ENCODE data around the gene PCYOX1L.
"Not testable (repeated sequence)": the region's sequence is repeated elsewhere in the genome, so short reads cannot be mapped to it uniquely, and the experiment has no call there.

PCYOX1L gene

DNA sequence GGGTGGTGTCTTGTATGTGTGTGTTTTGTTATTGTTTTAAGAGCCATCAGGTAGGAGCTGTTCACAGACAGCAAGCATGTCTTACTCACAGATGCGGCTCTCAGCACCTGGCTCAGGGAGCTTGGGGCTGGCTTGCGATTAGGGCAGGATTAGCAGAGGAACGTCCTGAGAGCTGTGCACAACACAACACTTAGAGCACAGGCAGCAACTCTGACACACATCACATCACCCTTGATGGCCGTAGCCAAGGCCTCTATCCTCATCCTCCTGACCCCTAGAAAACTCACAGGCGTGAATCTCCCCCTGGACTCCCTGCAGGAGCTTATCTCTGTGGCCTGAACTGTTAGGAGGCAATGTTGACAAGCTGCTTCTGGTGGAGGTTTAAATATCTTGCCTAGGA lies 28.3 kb downstream of the PCYOX1L start:
- no peak overlapping the region for H3K27ac ChIP-seq (ENCODE audit: low read length)
- 0 out of 2 replicates have a peak, but pooled peaks cover 1% of the 10 kb centered on the region for H3K4me1 ChIP-seq (ENCODE audit: control insufficient read depth, insufficient read depth, low read length)

DNA sequence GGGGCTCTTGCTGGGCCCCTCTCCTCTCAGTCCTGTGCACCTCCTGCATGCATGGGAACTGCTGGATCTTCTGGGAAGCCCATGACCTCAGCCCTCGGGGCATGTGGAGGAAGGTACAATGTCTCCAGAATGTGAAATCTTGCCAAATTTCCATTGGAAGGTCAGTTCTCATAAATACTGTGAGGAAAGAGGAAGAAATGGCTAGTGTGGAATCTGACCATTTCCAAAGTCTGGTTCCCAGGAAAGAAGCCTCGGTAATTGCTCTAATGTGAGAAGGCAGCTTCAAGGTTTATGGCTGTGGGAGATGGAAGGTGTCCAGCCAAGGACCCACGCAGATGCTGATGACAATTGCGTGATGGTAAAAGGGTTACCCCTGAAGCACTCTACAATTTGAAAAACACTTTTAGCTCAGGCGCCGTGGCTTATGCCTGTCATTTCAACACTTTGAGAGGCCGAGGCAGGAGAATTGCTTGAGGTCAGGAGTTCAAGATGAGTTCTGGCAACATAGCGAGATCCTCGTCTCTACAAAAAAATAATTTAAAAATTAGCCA lies 29.3 kb downstream of the PCYOX1L start:
- H3K4me1 ChIP-seq (ENCODE audit: control insufficient read depth, insufficient read depth, low read length), result no peaks in the 10 kb centered on the region
- H3K9me3 ChIP-seq (ENCODE audit: control insufficient read depth, insufficient read depth, low read length), result peaks cover 1% of the 10 kb centered on the region; the same call in 1 of the 2 replicates
- no peaks in the 10 kb centered on the region for H3K27me3 ChIP-seq (ENCODE audit: control insufficient read depth, insufficient read depth, low read length)
- H3K4me3 ChIP-seq (ENCODE audit: low read length), result no peak overlapping the region
- no peak for DNase-seq (ENCODE audit: low read depth, low spot score)
- no peaks in the 10 kb centered on the region for H3K36me3 ChIP-seq (ENCODE audit: control insufficient read depth, insufficient read depth, low read length)
- H3K27ac ChIP-seq (ENCODE audit: low read length), result no peak overlapping the region
- WGBS (ENCODE audit: insufficient coverage, insufficient read length), result no CpG with 5 or more reads among the region's 9 CpGs

More for the DNA sequence above, 28.3 kb downstream of the PCYOX1L start:
- no peaks in the 10 kb centered on the region for H3K36me3 ChIP-seq (ENCODE audit: control insufficient read depth, insufficient read depth, low read length)
- no peaks in the 10 kb centered on the region for H3K27me3 ChIP-seq (ENCODE audit: control insufficient read depth, insufficient read depth, low read length)
- no peak for DNase-seq (ENCODE audit: low read depth, low spot score)
- no CpG with 5 or more reads among the region's 5 CpGs for WGBS (ENCODE audit: insufficient coverage, insufficient read length)
- H3K9me3 ChIP-seq (ENCODE audit: control insufficient read depth, insufficient read depth, low read length), result peaks cover 1% of the 10 kb centered on the region; the same call in 1 of the 2 replicates
- no peak overlapping the region for H3K4me3 ChIP-seq (ENCODE audit: low read length)

DNA sequence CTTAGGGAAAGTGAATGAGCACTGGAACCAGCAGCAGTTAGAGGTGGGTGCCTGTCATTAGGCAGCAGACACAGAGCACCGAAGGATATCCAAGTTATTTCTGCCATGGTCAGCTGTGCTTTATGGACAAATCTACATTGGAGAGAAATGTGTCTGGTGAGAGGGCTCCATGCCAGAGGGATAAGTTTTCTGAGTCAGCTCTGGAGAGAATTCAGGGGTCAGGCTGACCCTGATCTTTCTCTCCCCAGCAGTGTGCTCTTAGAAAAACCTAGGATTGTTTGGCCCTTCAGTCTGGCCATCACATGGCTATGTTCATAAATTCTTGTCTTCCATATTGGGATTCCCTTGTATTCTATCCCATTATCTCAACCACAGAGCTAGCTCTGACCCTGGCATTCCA lies 30.1 kb downstream of the PCYOX1L start:
- no peak overlapping the region for H3K27ac ChIP-seq (ENCODE audit: low read length)
- no peak for DNase-seq (ENCODE audit: low read depth, low spot score)
- WGBS (ENCODE audit: insufficient coverage, insufficient read length), result no CpG with 5 or more reads among the region's 1 CpG
- H3K4me3 ChIP-seq (ENCODE audit: low read length), result no peak overlapping the region
- no peaks in the 10 kb centered on the region for H3K36me3 ChIP-seq (ENCODE audit: control insufficient read depth, insufficient read depth, low read length)
- no peaks in the 10 kb centered on the region for H3K27me3 ChIP-seq (ENCODE audit: control insufficient read depth, insufficient read depth, low read length)
- peaks cover 1% of the 10 kb centered on the region; the same call in 1 of the 2 replicates for H3K9me3 ChIP-seq (ENCODE audit: control insufficient read depth, insufficient read depth, low read length)
- H3K4me1 ChIP-seq (ENCODE audit: control insufficient read depth, insufficient read depth, low read length), result no peaks in the 10 kb centered on the region

DNA sequence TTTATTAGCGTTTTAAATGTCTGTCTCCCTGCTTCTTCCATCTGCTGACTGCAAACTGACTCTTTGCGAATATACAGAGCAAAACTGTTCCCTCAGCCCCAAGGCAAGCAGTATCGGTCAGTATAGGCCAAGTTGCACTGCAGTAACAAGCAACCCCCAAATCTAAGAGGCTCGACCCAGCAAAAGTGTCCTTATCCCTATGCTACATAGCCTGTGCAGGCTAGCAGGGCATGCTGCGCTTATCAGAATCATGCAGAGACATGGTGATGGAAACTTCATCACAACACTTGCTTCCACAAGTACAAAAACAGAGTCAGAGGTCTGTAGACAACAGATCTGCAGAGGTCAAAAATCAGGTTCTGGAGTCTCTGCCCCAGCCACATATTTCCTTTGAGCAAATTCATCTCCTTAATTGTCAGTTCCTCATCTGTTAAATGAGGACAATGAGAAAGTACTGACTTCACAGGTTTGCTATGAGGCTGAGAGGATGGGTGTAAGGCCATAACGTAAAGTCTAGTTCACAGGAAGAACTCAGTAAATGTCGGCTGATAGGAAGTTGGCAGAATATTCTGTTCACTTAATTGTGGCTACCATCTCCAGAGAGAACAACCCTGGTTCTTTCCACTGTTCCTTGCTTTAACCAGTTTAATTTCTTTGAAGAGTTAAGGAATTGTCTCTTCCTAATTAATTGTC lies 30.8 kb downstream of the PCYOX1L start:
- no CpG with 5 or more reads among the region's 7 CpGs for WGBS (ENCODE audit: insufficient coverage, insufficient read length)
- Histone ChIP-seq H3K4me1 (ENCODE audit: control insufficient read depth, insufficient read depth, low read length) (no peaks in the 10 kb centered on the region), H3K27me3 (ENCODE audit: control insufficient read depth, insufficient read depth, low read length) (no peaks in the 10 kb centered on the region), H3K36me3 (ENCODE audit: control insufficient read depth, insufficient read depth, low read length) (no peaks in the 10 kb centered on the region), H3K27ac (ENCODE audit: low read length) (no peak overlapping the region), H3K9me3 (ENCODE audit: control insufficient read depth, insufficient read depth, low read length) (peaks cover 1% of the 10 kb centered on the region; the same call in 1 of the 2 replicates), H3K4me3 (ENCODE audit: low read length) (no peak overlapping the region)
- DNase-seq (ENCODE audit: low read depth, low spot score), result no peak

DNA sequence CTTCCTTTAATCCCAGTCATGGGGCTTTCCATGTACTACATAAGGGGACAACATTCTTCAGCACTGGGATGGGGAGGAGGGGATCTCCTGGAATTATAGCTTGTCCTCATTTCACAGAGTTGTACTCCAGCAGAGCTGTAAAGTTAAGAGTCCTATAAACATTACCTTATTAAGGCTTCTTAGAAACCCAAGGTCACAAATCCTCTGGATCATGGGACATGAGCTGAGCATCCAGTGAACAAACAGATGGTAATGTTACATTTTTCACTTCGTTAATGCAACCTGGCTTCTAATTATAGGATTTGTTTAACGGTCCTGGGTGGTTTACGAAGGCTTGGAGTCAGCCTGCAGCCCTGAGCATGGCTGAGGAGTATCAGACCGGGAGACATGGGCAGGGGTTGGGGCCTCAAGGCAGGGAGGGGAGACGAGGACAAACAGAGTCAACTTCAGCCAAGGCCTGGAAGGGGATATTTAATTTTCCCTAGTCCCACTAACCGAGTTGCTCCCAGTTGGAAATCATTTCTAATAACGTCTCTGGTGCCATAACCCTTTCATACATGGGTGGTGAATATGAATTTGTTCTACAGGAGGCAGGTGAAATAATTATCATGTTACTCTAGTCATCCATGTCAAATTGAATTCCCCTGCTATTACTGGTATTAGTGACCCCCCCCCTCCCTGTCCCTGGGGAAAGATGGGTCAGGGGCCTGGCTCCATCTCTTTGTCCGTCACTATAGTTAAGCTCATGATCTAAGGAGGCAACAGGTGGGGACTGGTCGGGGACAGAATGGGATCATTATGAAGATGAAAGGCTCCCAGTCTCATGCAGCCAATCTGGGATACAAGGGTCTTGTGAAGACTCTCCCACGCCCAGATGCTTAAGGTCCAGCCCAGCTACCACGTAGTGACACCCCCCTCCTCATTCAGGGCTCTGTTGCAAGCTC lies 32.0 kb downstream of the PCYOX1L start:
- H3K9me3 ChIP-seq (ENCODE audit: control insufficient read depth, insufficient read depth, low read length), result peaks cover 1% of the 10 kb centered on the region; the same call in 1 of the 2 replicates
- H3K4me1 ChIP-seq (ENCODE audit: control insufficient read depth, insufficient read depth, low read length), result no peaks in the 10 kb centered on the region
- WGBS (ENCODE audit: insufficient coverage, insufficient read length), result no CpG with 5 or more reads among the region's 11 CpGs
- no peak overlapping the region for H3K4me3 ChIP-seq (ENCODE audit: low read length)
- no peaks in the 10 kb centered on the region for H3K36me3 ChIP-seq (ENCODE audit: control insufficient read depth, insufficient read depth, low read length)
- no peak for DNase-seq (ENCODE audit: low read depth, low spot score)
- no peak overlapping the region for H3K27ac ChIP-seq (ENCODE audit: low read length)
- no peaks in the 10 kb centered on the region for H3K27me3 ChIP-seq (ENCODE audit: control insufficient read depth, insufficient read depth, low read length)

DNA sequence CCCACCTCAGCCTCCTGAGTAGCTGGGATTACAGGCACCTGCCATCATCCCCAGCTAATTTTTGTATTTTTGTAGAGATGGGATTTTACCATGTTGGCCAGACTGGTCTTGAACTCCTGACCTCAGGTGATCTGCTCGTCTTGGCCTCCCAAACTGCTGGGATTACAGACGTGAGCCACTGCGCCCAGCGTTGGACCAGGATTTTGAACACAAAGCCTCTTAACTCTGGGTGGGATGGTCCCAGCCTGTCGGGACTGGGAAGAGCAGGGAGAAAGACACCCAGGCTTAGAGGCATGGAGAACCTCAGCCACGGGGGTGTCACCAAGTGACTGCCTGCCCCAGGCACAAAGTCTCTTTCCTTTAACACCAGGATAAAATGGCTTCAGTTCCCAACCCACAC lies 33.2 kb downstream of the PCYOX1L start:
- H3K4me3 ChIP-seq (ENCODE audit: low read length); H3K27me3 ChIP-seq (ENCODE audit: control insufficient read depth, insufficient read depth, low read length); H3K4me1 ChIP-seq (ENCODE audit: control insufficient read depth, insufficient read depth, low read length); DNase-seq (ENCODE audit: low read depth, low spot score); H3K9me3 ChIP-seq (ENCODE audit: control insufficient read depth, insufficient read depth, low read length); H3K27ac ChIP-seq (ENCODE audit: low read length); H3K36me3 ChIP-seq (ENCODE audit: control insufficient read depth, insufficient read depth, low read length): not testable (repeated sequence)
- WGBS (ENCODE audit: insufficient coverage, insufficient read length), result no CpG with 5 or more reads among the region's 6 CpGs

DNA sequence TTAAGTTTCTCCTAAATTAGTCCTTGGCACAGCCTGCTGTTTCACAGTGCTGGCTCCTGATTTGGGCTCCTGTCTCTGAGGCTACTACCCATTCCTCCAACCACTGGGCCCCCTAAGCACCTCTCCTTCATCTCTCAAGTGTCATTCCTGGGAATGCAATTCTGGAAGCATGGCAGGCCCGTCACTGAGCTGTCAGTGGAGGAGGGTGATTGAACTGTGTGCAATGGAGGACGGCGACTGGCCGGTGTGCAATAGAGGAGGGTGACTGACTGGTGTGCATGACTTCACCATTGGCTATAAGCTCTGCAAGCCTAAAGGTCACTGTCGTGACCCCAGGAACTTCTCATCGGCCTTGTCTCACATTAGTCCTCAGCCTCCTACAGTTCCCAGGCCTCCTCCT lies 33.7 kb downstream of the PCYOX1L start:
- DNase-seq (ENCODE audit: low read depth, low spot score), result no peak
- Histone ChIP-seq H3K27me3 (ENCODE audit: control insufficient read depth, insufficient read depth, low read length) (no peaks in the 10 kb centered on the region), H3K9me3 (ENCODE audit: control insufficient read depth, insufficient read depth, low read length) (no peaks in the 10 kb centered on the region), H3K36me3 (ENCODE audit: control insufficient read depth, insufficient read depth, low read length) (no peaks in the 10 kb centered on the region), H3K4me3 (ENCODE audit: low read length) (no peak overlapping the region), H3K4me1 (ENCODE audit: control insufficient read depth, insufficient read depth, low read length) (no peaks in the 10 kb centered on the region), H3K27ac (ENCODE audit: low read length) (no peak overlapping the region)
- no CpG with 5 or more reads among the region's 6 CpGs for WGBS (ENCODE audit: insufficient coverage, insufficient read length)

DNA sequence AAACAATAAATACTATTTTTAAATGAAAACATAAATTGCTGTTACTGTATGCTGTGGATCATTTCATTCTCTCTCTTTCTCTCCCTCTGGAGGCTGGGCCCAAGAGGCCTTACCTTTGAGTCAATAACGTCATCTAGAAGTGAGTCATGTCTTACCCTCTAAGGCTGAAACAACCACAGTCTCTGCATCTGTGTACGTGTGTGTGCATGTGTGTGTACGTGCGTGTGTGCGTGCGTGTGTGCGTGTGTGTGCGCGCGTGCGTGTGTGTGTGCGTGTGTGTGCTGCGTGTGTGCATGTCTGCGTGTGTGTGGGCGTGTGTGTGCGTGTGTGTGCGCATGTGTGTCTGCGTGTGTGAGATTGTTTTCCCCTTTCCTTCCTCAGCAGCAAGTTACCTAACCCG lies 34.9 kb downstream of the PCYOX1L start:
- Histone ChIP-seq H3K27me3 (ENCODE audit: control insufficient read depth, insufficient read depth, low read length) (no peaks in the 10 kb centered on the region), H3K27ac (ENCODE audit: low read length) (no peak overlapping the region), H3K36me3 (ENCODE audit: control insufficient read depth, insufficient read depth, low read length) (no peaks in the 10 kb centered on the region), H3K4me1 (ENCODE audit: control insufficient read depth, insufficient read depth, low read length) (no peaks in the 10 kb centered on the region), H3K9me3 (ENCODE audit: control insufficient read depth, insufficient read depth, low read length) (no peaks in the 10 kb centered on the region), H3K4me3 (ENCODE audit: low read length) (no peak overlapping the region)
- WGBS (ENCODE audit: insufficient coverage, insufficient read length), result no CpG with 5 or more reads among the region's 19 CpGs
- no peak for DNase-seq (ENCODE audit: low read depth, low spot score)

DNA sequence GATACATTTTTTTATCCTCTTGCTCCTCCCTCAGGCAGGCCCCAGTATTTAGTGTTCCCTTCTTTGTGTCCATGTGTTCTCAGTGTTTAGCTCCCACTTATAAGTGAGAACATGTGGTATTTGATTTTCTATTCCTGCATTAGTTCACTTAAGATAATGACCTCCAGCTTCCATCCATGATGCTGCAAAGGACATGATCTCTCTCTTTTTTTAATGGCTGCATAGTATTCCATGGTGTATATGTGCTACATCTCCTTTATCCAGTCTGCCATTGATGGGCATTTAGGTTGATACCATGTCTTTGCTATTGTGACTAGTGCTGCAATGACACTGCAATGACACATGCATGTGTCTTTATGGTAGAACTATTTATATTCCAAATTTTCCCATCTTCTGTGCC lies 37.1 kb downstream of the PCYOX1L start:
- not testable (repeated sequence) for H3K9me3 ChIP-seq (ENCODE audit: control insufficient read depth, insufficient read depth, low read length); H3K4me3 ChIP-seq (ENCODE audit: low read length); H3K27ac ChIP-seq (ENCODE audit: low read length); DNase-seq (ENCODE audit: low read depth, low spot score); H3K4me1 ChIP-seq (ENCODE audit: control insufficient read depth, insufficient read depth, low read length); H3K36me3 ChIP-seq (ENCODE audit: control insufficient read depth, insufficient read depth, low read length); H3K27me3 ChIP-seq (ENCODE audit: control insufficient read depth, insufficient read depth, low read length)

DNA sequence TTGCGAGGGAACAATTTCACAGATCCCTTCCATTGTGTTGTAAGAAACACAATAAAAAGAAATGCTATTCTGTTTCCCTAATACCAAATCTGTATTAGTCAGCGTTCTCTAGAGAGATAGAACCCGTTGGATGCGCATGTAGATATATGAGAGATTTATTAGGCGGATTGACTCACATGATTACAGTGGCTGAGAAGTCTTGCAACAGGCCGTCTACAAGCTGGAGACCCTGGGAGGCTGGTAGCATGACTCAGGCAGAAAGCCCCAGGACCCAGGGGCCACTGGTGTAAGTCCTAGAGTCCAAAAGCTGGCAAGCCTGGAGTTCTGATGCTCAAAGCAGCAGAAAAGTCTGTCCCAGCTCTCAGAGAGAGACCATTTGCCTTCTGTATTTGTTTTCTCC lies 39.7 kb downstream of the PCYOX1L start:
- no peak overlapping the region for H3K4me3 ChIP-seq (ENCODE audit: low read length)
- no peaks in the 10 kb centered on the region for H3K27me3 ChIP-seq (ENCODE audit: control insufficient read depth, insufficient read depth, low read length)
- H3K36me3 ChIP-seq (ENCODE audit: control insufficient read depth, insufficient read depth, low read length), result no peaks in the 10 kb centered on the region
- no peak for DNase-seq (ENCODE audit: low read depth, low spot score)
- no peaks in the 10 kb centered on the region for H3K9me3 ChIP-seq (ENCODE audit: control insufficient read depth, insufficient read depth, low read length)
- no CpG with 5 or more reads among the region's 6 CpGs for WGBS (ENCODE audit: insufficient coverage, insufficient read length)
- H3K27ac ChIP-seq (ENCODE audit: low read length), result no peak overlapping the region
- H3K4me1 ChIP-seq (ENCODE audit: control insufficient read depth, insufficient read depth, low read length), result no peaks in the 10 kb centered on the region
